Neutrophil (primary cell): Measurements from ENCODE around the gene YPEL5.
A peak's percentile ranks its signal among the peaks of the same experiment; 100 is the strongest.
"Not testable (repeated sequence)": the region's sequence is repeated elsewhere in the genome, so short reads cannot be mapped to it uniquely, and the experiment has no call there.

Experiments
- H3K27ac ChIP-seq: fragments of 200-600 bp; sonication (generic); 2 replicates; pipeline ENCODE4 v1.5.1; 2016; ENCODE audit warnings: mild to moderate bottlenecking, moderate library complexity
- H3K27me3 ChIP-seq: fragments of 200-600 bp; sonication (generic); 2 replicates; pipeline ENCODE4 v1.6.0; 2016; ENCODE audit warnings: mild to moderate bottlenecking
- H3K36me3 ChIP-seq: fragments of 200-600 bp; sonication (generic); 2 replicates; pipeline ENCODE4 v1.5.1; 2017
- H3K4me1 ChIP-seq, 2 experiments: fragments of 200-600 bp in 1 of 2; sonication (generic) in 1 of 2; 1 replicate in 1 of 2; 2 replicates in 1 of 2; pipeline versions ENCODE4 v1.5.1 to v1.6.1; 2013 to 2016; ENCODE audit warnings: low read depth in 1 of 2, low read length in 1 of 2, mild to moderate bottlenecking in 1 of 2, moderate library complexity in 1 of 2; ENCODE audit not compliant: control insufficient read depth in 1 of 2, insufficient read depth in 1 of 2
- H3K4me3 ChIP-seq, 2 experiments: fragments of 200-600 bp in 1 of 2; sonication (generic) in 1 of 2; 1 replicate in 1 of 2; 2 replicates in 1 of 2; pipeline ENCODE4 v1.5.1; 2013 to 2016; ENCODE audit warnings: low read depth in 1 of 2, low read length in 1 of 2, mild to moderate bottlenecking in 1 of 2, moderate library complexity in 1 of 2
- H3K9me3 ChIP-seq: fragments of 200-600 bp; sonication (generic); 2 replicates; pipeline ENCODE4 v1.5.1; 2016
- TF ChIP-seq, protein P1 (sequence below): fragments of 200-600 bp; sonication (generic); IDR thresholded peaks from 2 replicates; pipeline ENCODE4 v1.5.1; 2016; ENCODE audit warnings: antibody characterized with exemption

YPEL5 gene

DNA sequence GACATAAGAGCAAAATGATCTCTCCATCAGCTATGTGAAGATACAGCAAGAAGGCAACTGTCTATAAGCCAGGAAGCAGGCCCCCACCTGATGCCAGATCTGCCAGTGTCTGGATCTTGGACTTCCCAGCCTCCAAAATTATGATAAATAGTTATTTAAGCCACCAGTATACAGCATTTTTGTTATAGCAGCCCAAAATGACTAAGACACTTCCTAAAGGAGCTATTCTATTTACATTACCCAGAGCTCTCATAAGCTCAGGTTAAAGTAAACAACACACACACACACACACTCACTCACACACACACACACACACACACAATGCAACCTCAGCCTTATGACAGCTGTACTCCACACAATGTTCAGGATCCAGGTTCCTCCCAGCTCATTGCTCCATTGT, 5.7 kb upstream of the YPEL5 start:
- no peak overlapping the region for H3K27ac ChIP-seq
- no peaks in the 10 kb centered on the region for H3K9me3 ChIP-seq
- H3K4me3 ChIP-seq: no peak overlapping the region
- H3K4me1 ChIP-seq: peaks cover 11% of the 10 kb centered on the region in 2 experiments
- H3K27me3 ChIP-seq: peaks cover 30% of the 10 kb centered on the region
- TF ChIP-seq, protein P1, sequence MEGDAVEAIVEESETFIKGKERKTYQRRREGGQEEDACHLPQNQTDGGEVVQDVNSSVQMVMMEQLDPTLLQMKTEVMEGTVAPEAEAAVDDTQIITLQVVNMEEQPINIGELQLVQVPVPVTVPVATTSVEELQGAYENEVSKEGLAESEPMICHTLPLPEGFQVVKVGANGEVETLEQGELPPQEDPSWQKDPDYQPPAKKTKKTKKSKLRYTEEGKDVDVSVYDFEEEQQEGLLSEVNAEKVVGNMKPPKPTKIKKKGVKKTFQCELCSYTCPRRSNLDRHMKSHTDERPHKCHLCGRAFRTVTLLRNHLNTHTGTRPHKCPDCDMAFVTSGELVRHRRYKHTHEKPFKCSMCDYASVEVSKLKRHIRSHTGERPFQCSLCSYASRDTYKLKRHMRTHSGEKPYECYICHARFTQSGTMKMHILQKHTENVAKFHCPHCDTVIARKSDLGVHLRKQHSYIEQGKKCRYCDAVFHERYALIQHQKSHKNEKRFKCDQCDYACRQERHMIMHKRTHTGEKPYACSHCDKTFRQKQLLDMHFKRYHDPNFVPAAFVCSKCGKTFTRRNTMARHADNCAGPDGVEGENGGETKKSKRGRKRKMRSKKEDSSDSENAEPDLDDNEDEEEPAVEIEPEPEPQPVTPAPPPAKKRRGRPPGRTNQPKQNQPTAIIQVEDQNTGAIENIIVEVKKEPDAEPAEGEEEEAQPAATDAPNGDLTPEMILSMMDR: no peak
- no peaks in the 10 kb centered on the region for H3K36me3 ChIP-seq

DNA sequence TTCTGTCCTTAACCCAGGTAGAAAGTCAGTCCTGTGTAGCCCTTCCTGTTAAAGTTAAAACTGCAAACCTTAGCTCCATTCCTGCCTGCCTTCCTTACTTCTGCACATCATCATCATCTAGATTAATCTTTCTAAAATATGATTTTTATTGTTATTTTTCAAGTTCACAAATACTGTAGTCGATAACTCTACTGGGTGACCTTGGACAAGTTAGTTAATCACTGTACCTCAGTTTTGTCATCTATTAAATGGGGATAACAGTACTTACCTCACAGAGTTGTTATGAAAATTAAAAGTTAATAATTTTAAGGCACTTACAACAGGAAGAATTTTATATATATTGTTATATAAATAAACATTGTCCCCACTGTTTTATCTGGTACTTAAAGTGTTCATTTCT, 2.5 kb upstream of the YPEL5 start:
- H3K27ac ChIP-seq: no peak overlapping the region
- peaks cover 8% of the 10 kb centered on the region for H3K27me3 ChIP-seq
- peaks cover 26% of the 10 kb centered on the region in 2 experiments for H3K4me1 ChIP-seq
- H3K9me3 ChIP-seq: no peaks in the 10 kb centered on the region
- peaks cover 12% of the 10 kb centered on the region for H3K36me3 ChIP-seq
- TF ChIP-seq, protein P1: no peak
- H3K4me3 ChIP-seq: no peak overlapping the region

DNA sequence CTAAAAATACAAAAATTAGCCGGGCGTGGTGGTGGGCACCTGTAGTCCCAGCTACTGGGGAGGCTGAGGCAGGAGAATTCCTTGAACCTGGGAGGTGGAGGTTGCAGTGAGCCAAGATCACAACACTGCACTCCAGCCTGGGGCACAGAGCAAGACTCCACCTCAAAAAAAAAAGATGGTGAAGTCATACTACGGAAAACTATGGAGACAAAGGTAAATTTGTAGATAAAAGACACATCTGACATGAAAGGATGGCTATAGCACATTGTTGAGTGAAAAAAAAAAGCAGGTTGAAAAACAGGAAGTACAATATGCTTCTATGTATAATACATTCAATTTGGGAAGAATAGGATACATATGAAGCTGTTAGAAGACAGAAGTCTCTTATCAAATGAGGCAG, 1.9 kb upstream of the YPEL5 start:
- Histone ChIP-seq H3K4me1 (peaks cover 33% of the 10 kb centered on the region in 2 experiments), H3K36me3 (peaks cover 19% of the 10 kb centered on the region), H3K27ac (peak overlapping the region; percentile 99)
- not testable (repeated sequence) for H3K27me3 ChIP-seq, H3K9me3 ChIP-seq, H3K4me3 ChIP-seq

DNA sequence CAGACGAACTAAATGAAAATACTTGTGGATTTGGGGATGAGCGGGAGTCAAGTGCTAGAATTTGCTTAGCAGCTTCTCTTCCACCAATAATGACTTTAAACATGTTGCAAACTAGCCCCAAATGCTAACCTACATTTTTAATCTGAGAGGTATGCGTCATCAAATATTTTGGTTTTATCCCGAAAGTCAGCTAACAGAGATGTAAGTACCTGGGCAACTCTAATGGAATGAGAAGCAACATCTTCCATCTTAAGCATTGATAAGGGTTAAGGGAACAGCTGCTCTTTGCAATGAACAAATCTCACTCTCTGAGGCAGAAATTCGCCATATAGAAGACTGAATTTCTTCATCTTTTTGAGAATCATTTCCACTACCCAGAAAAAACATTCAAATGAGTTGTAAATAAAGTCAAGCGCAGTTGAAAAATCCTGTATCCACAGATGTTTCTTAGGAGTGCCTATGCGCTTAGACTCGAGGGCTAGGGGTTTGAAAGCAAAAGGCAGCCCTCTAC, 926 bp upstream of the YPEL5 start:
- Histone ChIP-seq H3K27ac (peak overlapping the region; percentile 99), H3K4me3 (peak overlapping the region; percentile 60 to 90), H3K9me3 (no peaks in the 10 kb centered on the region), H3K4me1 (peaks cover 43% of the 10 kb centered on the region in 2 experiments), H3K36me3 (peaks cover 28% of the 10 kb centered on the region), H3K27me3 (no peaks in the 10 kb centered on the region)
- TF ChIP-seq, protein P1: no peak

DNA sequence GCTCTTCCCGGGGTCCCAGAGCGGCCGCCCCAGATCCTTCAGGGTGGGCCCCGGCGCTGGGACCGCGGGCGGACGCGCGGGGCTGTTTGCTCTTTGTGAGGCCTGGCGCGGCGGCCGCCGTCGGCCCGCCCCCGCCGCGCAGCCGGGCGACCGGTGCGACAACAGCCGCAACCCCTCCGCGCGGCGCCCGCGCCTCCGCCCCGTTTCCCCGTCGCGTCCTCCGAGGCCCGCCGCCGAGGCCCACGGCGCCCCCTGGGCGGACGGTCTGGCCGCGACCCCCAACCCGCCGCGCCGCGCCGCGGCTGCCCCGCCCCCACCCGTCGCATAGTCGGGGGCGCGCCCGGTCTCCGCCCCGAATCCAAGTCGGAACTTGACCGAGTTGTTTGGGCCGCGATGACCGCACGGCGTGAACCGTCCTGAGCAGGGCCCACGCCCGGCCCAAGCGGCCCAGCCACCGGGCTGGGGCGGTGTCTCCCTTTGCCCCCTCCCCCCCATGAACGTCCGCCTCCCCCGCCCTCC, 448 bp downstream of the YPEL5 start:
- TF ChIP-seq, protein P1: no peak
- Histone ChIP-seq H3K36me3 (peaks cover 40% of the 10 kb centered on the region), H3K4me1 (peaks cover 47 to 53% of the 10 kb centered on the region in 2 experiments), H3K27me3 (no peaks in the 10 kb centered on the region), H3K27ac (peak overlapping the region; percentile 99), H3K9me3 (no peaks in the 10 kb centered on the region), H3K4me3 (peak overlapping the region; percentile 87 to 90)

DNA sequence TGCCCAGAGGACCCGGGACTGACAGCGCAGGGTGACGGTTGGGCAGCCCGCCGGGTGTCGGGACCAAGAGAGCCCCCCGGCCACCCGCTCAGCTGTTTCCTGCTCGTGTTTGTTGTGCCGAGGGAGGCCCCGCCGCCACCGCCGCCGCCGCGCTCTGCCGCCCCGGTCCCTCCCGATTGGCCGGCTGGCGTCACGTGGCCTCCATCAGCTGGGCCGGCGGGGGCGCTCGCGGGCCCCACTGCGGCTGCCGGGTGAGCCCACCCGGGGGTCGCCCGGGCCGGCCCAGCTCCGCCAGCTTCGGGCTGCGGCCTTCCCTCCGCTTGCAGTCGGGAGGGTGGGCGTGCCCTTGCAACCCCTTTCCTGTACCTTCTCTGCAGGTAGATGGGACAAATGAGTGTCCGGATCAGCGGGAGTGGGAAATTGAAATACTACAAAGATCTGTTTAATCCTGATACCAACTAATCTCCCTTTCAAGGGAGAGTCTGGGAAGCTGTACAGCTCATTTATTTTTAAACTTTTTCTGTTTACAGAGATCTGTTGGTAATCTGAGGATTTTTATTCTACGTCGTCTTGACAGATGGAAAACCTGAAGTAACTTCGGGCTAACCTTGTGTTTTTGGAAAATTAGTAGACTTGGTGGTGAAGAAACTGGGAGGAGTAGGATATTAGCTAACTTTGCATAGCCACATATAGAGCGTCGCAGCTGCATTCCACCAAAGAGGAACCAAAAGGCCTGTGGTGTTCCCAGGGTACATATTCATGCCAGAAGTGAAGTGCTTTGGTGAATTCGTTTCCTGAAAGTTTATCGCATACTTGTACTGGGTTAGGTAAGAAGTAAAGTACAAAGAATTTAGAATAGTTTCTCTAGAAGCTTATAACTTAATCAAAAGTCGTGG, 1.2 kb downstream of the YPEL5 start:
- TF ChIP-seq, protein P1: peak; percentile 68
- H3K4me3 ChIP-seq: peak overlapping the region; percentile 87 to 90
- peaks cover 47 to 54% of the 10 kb centered on the region in 2 experiments for H3K4me1 ChIP-seq

More for the DNA sequence above, 1.2 kb downstream of the YPEL5 start:
- Histone ChIP-seq H3K9me3 (no peaks in the 10 kb centered on the region), H3K27ac (peak overlapping the region; percentile 99), H3K27me3 (no peaks in the 10 kb centered on the region), H3K36me3 (peaks cover 44% of the 10 kb centered on the region)
